OCI-LY1 (cell line): ENCODE data around the gene CDIPT.

Experiments used
- H2AFZ ChIP-seq: fragments of 200-600 bp; sonication (generic), shearing (Covaris generic); 2 replicates; pipeline ENCODE4 v1.6.0; 2014; ENCODE audit warnings: antibody characterized with exemption, mild to moderate bottlenecking, low read length
- H3F3A ChIP-seq: fragments of 200-600 bp; sonication (generic), shearing (Covaris generic); 2 replicates; pipeline ENCODE4 v1.6.0; 2014; ENCODE audit warnings: mild to moderate bottlenecking, antibody characterized with exemption, low read length, moderate library complexity; ENCODE audit not compliant: insufficient read depth
- H3K27ac ChIP-seq: fragments of 200-600 bp; sonication (generic); 2 replicates; pipeline ENCODE4 v1.5.1; 2014; ENCODE audit warnings: low read length, mixed run types, mild to moderate bottlenecking, low read depth; ENCODE audit not compliant: poor library complexity, severe bottlenecking
- H3K27me3 ChIP-seq: fragments of 200-600 bp; sonication (generic); 2 replicates; pipeline ENCODE4 v1.6.0; 2014; ENCODE audit warnings: antibody characterized with exemption, mild to moderate bottlenecking, low read length, moderate library complexity; ENCODE audit not compliant: insufficient read depth
- H3K36me3 ChIP-seq: fragments of 200-600 bp; sonication (generic); 2 replicates; pipeline ENCODE4 v1.6.1; 2014; ENCODE audit warnings: mild to moderate bottlenecking, antibody characterized with exemption, low read length, moderate library complexity, mixed read lengths; ENCODE audit not compliant: insufficient read depth
- H3K4me1 ChIP-seq: fragments of 200-600 bp; sonication (generic); 2 replicates; pipeline ENCODE4 v1.5.1; 2014; ENCODE audit warnings: mild to moderate bottlenecking, low read length, moderate library complexity; ENCODE audit not compliant: insufficient read depth, severe bottlenecking
- H3K4me2 ChIP-seq: fragments of 200-600 bp; sonication (generic), shearing (Covaris generic); 2 replicates; pipeline ENCODE4 v1.6.1; 2014; ENCODE audit warnings: low read length
- H3K4me3 ChIP-seq: fragments of 200-600 bp; sonication (generic); 2 replicates; pipeline ENCODE4 v1.5.1; 2014; ENCODE audit warnings: low read length, low read depth, mild to moderate bottlenecking, mixed read lengths; ENCODE audit not compliant: poor library complexity, severe bottlenecking
- H3K79me2 ChIP-seq: fragments of 200-600 bp; shearing (Covaris generic); 2 replicates; pipeline ENCODE4 v1.6.1; 2016; ENCODE audit warnings: mixed run types, low read length, mixed read lengths; ENCODE audit not compliant: insufficient read depth
- H3K9ac ChIP-seq: fragments of 200-600 bp; sonication (generic), shearing (Covaris generic); 2 replicates; pipeline ENCODE4 v1.6.1; 2014; ENCODE audit warnings: mild to moderate bottlenecking, low read length, mixed read lengths
- H3K9me2 ChIP-seq: fragments of 200-600 bp; sonication (generic), shearing (Covaris generic); 2 replicates; pipeline ENCODE4 v1.6.1; 2014; ENCODE audit warnings: low read depth, mild to moderate bottlenecking, low read length, mixed read lengths
- H3K9me3 ChIP-seq: fragments of 200-600 bp; shearing (Covaris generic); 2 replicates; pipeline ENCODE4 v1.6.1; 2014; ENCODE audit warnings: low read length, mixed read lengths
- H4K20me1 ChIP-seq: fragments of 200-600 bp; sonication (generic), shearing (Covaris generic); 2 replicates; pipeline ENCODE4 v1.6.0; 2016; ENCODE audit warnings: mild to moderate bottlenecking, low read length; ENCODE audit not compliant: insufficient read depth
- CTCF ChIP-seq: fragments of 200-600 bp; sonication (generic), shearing (Covaris generic); IDR thresholded peaks from 2 replicates; pipeline ENCODE4 v1.5.1; 2017; ENCODE audit warnings: mild to moderate bottlenecking, antibody characterized with exemption, low read length, moderate library complexity, mixed read lengths
- EZH2 ChIP-seq: fragments of 200-600 bp; sonication (generic), shearing (Covaris generic); IDR thresholded peaks from 2 replicates; pipeline ENCODE4 v1.8.0; 2017; ENCODE audit warnings: borderline replicate concordance, mixed run types, mild to moderate bottlenecking, antibody characterized with exemption, low read length, moderate library complexity, mixed read lengths

The CDIPT gene

GRCh38 chr16:29831490-29831889 lies 31.5 kb downstream of the CDIPT start:
- H3K9ac ChIP-seq = no peak overlapping the region
- H3K9me2 ChIP-seq = no peaks in the 10 kb centered on the region
- H3K4me1 ChIP-seq = no peaks in the 10 kb centered on the region
- H3K4me2 ChIP-seq = no peak overlapping the region
- no peak overlapping the region for H2AFZ ChIP-seq
- no peak for TF ChIP-seq EZH2
- no peak for TF ChIP-seq CTCF
- no peaks in the 10 kb centered on the region for H3K79me2 ChIP-seq
- no peaks in the 10 kb centered on the region for H3K36me3 ChIP-seq
- H3K4me3 ChIP-seq = no peak overlapping the region
- no peak overlapping the region for H3K27ac ChIP-seq
- no peaks in the 10 kb centered on the region for H3F3A ChIP-seq
- no peaks in the 10 kb centered on the region for H3K9me3 ChIP-seq
- H3K27me3 ChIP-seq = no peaks in the 10 kb centered on the region
- no peaks in the 10 kb centered on the region for H4K20me1 ChIP-seq

- no peak overlapping the region for H3K4me2 ChIP-seq
- H3K27me3 ChIP-seq = no peaks in the 10 kb centered on the region
- no peaks in the 10 kb centered on the region for H3K9me3 ChIP-seq
- no peaks in the 10 kb centered on the region for H3K4me1 ChIP-seq
- no peaks in the 10 kb centered on the region for H3K79me2 ChIP-seq
- H3K36me3 ChIP-seq = no peaks in the 10 kb centered on the region
- H4K20me1 ChIP-seq = no peaks in the 10 kb centered on the region
- H3K4me3 ChIP-seq = no peak overlapping the region
- H2AFZ ChIP-seq = no peak overlapping the region
- H3F3A ChIP-seq = no peaks in the 10 kb centered on the region
- H3K27ac ChIP-seq = no peak overlapping the region
- TF ChIP-seq EZH2 (no peak), CTCF (no peak)
- H3K9me2 ChIP-seq = no peaks in the 10 kb centered on the region
- H3K9ac ChIP-seq = no peak overlapping the region
These were observed 32.3 kb downstream of the CDIPT start for GRCh38 chr16:29830774-29831173.

- Histone ChIP-seq H3K36me3 (peaks cover 4% of the 10 kb centered on the region; the same call in 1 of the 2 replicates), H3K4me3 (no peak overlapping the region), H3K27me3 (no peaks in the 10 kb centered on the region), H2AFZ (no peak overlapping the region), H3K4me2 (no peak overlapping the region), H3F3A (no peaks in the 10 kb centered on the region), H3K4me1 (peaks cover 10% of the 10 kb centered on the region), H3K27ac (no peak overlapping the region), H4K20me1 (no peaks in the 10 kb centered on the region), H3K79me2 (no peaks in the 10 kb centered on the region), H3K9me3 (no peaks in the 10 kb centered on the region), H3K9ac (no peak overlapping the region), H3K9me2 (no peaks in the 10 kb centered on the region)
- no peak for TF ChIP-seq EZH2
- TF ChIP-seq CTCF = no peak
These were observed 36.7 kb downstream of the CDIPT start for GRCh38 chr16:29826342-29826695.
